Spleen (tissue), 7 donors: Measurements from ENCODE around the gene C11orf21.

Source experiments
- POLR2A ChIP-seq, 3 donors: fragments of 450-650 bp; IDR thresholded peaks; one replicate each; pipeline ENCODE4 v1.5.1; 2017; ENCODE audit warnings: antibody characterized with exemption in 3 of 3, mild to moderate bottlenecking in 1 of 3
- POLR2AphosphoS5 ChIP-seq, 3 donors: sonication (generic); formaldehyde crosslinking; IDR thresholded peaks; one replicate each; pipeline ENCODE4 v1.5.1; 2017; ENCODE audit warnings: antibody characterized with exemption in 3 of 3
- TF ChIP-seq, protein P1 (sequence below), 11 experiments: fragments of 200-600 bp in 7 of 11; fragments of 450-650 bp in 4 of 11; sonication (generic) in 4 of 11; IDR thresholded peaks in 8 of 11; conservative IDR thresholded peaks in 3 of 11; 1 replicate in 7 of 11; 2 replicates in 4 of 11; pipeline versions ENCODE4 v1.4.0 to v1.8.0; 2016 to 2021; ENCODE audit warnings: antibody characterized with exemption in 11 of 11, inconsistent platforms in 4 of 11, mild to moderate bottlenecking in 1 of 11
- donor health status: DM: no; HTN: no; CAD: no; lungs with moderate emphysema.
- donor health status: DM: no; HTN: no; CAD: no.
- donor health status: DM: no; HTN: no; CAD: no.

DNA sequence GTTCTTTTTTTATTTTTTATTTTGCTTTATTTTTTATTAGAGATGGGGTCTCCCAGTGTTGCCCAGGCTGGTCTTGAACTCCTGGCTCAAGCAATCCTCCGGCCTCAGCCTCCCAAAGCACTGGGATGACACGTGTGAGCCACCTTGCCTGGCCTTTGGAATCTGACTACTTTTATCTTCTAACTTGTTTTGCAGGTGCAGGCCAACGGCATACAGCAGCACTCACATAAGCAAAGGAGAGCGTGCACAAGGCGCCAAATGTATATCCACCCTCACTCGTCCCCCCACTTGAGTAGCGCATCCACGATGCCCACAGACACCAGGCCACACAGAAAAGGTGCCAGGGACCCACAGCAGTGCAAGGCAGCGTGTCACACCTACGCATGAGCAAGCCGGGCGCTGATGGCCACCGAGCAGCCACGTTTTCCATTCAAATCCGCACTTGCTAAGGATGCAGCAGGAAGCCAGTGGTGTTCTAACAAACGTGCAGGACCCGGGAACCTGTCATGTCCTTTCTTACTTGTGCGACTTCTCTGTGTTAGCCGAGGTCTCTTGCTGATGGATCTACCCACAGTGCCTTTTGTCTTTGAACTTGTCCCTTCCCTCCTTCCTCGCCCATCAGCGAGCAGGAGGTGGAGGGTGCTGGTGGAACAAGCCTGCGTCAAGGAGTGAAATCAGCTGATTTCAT is 37.2 kb downstream of the C11orf21 start:
- TF ChIP-seq POLR2A (IDR thresholded peaks at IDR 0.05), result no peak
- TF ChIP-seq, protein P1, sequence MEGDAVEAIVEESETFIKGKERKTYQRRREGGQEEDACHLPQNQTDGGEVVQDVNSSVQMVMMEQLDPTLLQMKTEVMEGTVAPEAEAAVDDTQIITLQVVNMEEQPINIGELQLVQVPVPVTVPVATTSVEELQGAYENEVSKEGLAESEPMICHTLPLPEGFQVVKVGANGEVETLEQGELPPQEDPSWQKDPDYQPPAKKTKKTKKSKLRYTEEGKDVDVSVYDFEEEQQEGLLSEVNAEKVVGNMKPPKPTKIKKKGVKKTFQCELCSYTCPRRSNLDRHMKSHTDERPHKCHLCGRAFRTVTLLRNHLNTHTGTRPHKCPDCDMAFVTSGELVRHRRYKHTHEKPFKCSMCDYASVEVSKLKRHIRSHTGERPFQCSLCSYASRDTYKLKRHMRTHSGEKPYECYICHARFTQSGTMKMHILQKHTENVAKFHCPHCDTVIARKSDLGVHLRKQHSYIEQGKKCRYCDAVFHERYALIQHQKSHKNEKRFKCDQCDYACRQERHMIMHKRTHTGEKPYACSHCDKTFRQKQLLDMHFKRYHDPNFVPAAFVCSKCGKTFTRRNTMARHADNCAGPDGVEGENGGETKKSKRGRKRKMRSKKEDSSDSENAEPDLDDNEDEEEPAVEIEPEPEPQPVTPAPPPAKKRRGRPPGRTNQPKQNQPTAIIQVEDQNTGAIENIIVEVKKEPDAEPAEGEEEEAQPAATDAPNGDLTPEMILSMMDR (IDR thresholded peaks at IDR 0.05 in 8 of 11, conservative IDR thresholded peaks at IDR 0.05 in 3 of 11), result no peak
- TF ChIP-seq POLR2AphosphoS5 (IDR thresholded peaks at IDR 0.05), result no peak
